Measurements from ENCODE around the gene ABHD16A.

The ABHD16A gene

DNA sequence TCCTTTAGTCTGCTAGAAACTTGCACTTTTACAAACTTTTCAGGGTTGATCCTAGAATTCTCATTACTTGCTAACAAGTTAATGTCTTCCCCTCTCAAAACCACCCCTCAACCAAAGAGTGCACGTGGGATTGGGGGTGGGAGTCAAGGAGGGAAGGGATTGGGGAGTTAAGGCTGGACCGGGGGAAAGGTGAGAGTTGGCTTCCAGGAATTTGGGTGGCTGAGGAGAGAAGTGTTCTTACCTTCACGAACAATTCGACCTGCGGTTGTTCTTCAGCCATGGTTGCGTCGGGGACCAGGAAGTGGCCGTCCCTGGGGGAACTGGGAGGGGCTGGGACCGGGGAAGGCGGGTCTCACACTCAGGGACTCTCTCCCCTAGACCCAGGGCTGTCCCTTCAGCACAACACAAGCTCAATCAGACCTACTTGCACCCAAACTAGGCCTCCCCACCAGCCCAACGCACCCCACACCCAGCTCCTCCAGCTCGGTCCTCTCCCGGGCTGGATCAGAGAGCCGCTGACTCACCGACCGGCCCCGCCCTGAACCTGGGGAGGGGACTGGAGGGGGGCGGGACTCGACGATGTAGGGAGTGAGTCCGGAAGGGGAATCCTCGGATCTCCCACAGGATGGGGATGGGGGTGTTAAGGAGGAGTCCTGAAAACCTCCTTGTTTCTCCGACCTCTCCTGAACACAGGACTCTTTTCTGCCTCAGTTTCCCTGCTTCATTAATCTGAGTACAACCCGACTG lies 33.1 kb upstream of the ABHD16A start, which contains the start of gene CLIC1:
Gene CLIC1, minus strand, starts transcription at position 510 of the 747 bp plus-strand sequence. Its CDS starts 230 bp downstream, at position 280.
- TF ChIP-seq ZNF274 (IDR thresholded peaks at IDR 0.05; ENCODE audit: low read depth, low read length): no peak
- no peak for TF ChIP-seq YY1 (IDR thresholded peaks at IDR 0.05; ENCODE audit: insufficient read depth, insufficient read length)
- no peak for TF ChIP-seq SUZ12 (IDR thresholded peaks at IDR 0.05; ENCODE audit: extremely low read depth, insufficient read depth, insufficient read length)
- H3K9ac ChIP-seq (ENCODE audit: insufficient read length, low read depth): peak within 1 kb of the TSS; percentile 97
- DNase-seq (ENCODE audit: low read depth, low spot score): peak; percentile 51
- H3K4me3 ChIP-seq (ENCODE audit: insufficient read length, low read depth): peak within 1 kb of the TSS; percentile 94
- peaks cover 2% of the 10 kb centered on the region for H3K4me1 ChIP-seq (ENCODE audit: insufficient read depth, insufficient read length)
- H3K27me3 ChIP-seq (ENCODE audit: insufficient read depth, insufficient read length): no peaks in the 10 kb centered on the region
- H3K36me3 ChIP-seq (ENCODE audit: insufficient read depth, insufficient read length, low read length): peaks cover 36% of the 10 kb centered on the region
- no peaks in the 10 kb centered on the region for H3K9me3 ChIP-seq (ENCODE audit: insufficient read depth, low read length)

DNA sequence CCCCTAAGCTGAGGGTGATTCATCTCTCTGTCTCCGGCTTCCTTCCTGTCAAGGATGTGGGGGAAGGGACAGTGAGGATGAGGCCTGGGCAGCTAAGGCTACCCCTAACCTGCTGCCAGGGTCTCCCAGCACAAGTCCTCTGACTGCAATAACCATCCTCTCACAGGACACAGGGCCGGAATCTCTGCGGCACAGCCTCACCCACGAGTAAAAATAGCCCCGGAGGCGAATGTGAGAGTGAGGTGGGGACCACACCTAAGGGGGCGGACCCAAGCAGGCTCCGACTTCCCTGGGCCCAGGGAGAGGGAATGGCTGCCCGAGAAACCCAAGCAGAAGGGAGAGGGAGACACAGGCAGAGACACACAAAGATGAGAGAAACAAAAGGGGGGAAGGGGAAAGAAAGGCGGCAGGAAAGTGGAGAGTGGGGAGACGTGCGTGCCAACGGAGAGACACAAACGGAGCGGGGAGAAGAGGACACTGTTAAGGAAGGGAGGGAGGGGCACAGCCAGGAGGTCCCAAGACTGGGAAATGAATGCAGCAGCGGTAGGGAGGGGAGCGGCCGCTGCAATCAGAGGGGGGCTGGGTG lies 31.8 kb upstream of the ABHD16A start:
- Histone ChIP-seq H3K27me3 (ENCODE audit: insufficient read depth, insufficient read length) (no peaks in the 10 kb centered on the region), H3K4me3 (ENCODE audit: insufficient read length, low read depth) (peak overlapping the region; percentile 94), H3K4me1 (ENCODE audit: insufficient read depth, insufficient read length) (peaks cover 4% of the 10 kb centered on the region), H3K36me3 (ENCODE audit: insufficient read depth, insufficient read length, low read length) (peaks cover 36% of the 10 kb centered on the region), H3K9ac (ENCODE audit: insufficient read length, low read depth) (peak overlapping the region; percentile 97), H3K9me3 (ENCODE audit: insufficient read depth, low read length) (no peaks in the 10 kb centered on the region)
- peak; percentile 74 for DNase-seq (ENCODE audit: low read depth, low spot score)
- TF ChIP-seq SUZ12 (IDR thresholded peaks at IDR 0.05; ENCODE audit: extremely low read depth, insufficient read depth, insufficient read length): no peak
- TF ChIP-seq ZNF274 (IDR thresholded peaks at IDR 0.05; ENCODE audit: low read depth, low read length): no peak
- no peak for TF ChIP-seq YY1 (IDR thresholded peaks at IDR 0.05; ENCODE audit: insufficient read depth, insufficient read length)

DNA sequence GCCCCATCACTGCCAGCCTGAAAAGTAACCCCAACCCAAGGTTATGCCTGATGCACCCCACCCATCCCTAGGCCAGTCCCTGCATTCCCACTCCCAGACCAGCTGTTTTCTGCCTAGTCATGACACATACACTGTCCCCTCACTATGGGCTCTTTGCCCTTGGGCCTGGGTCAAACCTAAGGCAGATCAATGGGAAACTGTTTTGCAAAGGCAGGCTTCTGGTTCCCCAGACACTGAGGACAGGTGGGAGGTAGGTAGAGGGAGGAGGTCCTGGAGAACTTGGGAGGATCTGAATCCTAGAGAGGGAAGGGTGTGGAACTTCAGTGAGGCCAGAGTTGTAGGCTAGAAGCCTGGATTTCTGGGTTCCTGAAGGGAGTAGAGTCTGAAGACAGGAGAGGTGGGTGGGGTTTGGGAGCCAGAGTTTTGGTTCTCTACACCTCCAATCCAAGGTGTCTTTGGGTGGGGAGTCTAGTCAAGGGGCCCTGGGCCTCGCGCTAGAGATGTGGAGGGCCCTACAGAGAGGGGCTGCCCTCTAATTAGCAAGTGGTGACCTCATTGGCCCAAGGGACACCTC lies 31.2 kb upstream of the ABHD16A start:
- peak overlapping the region; percentile 51 for H3K9ac ChIP-seq (ENCODE audit: insufficient read length, low read depth)
- H3K36me3 ChIP-seq (ENCODE audit: insufficient read depth, insufficient read length, low read length): peaks cover 36% of the 10 kb centered on the region
- H3K4me1 ChIP-seq (ENCODE audit: insufficient read depth, insufficient read length): peaks cover 4% of the 10 kb centered on the region
- no peak for DNase-seq (ENCODE audit: low read depth, low spot score)
- TF ChIP-seq SUZ12 (IDR thresholded peaks at IDR 0.05; ENCODE audit: extremely low read depth, insufficient read depth, insufficient read length): no peak
- no peak for TF ChIP-seq YY1 (IDR thresholded peaks at IDR 0.05; ENCODE audit: insufficient read depth, insufficient read length)
- TF ChIP-seq ZNF274 (IDR thresholded peaks at IDR 0.05; ENCODE audit: low read depth, low read length): no peak
- peak overlapping the region; percentile 94 for H3K4me3 ChIP-seq (ENCODE audit: insufficient read length, low read depth)
- H3K9me3 ChIP-seq (ENCODE audit: insufficient read depth, low read length): no peaks in the 10 kb centered on the region
- no peaks in the 10 kb centered on the region for H3K27me3 ChIP-seq (ENCODE audit: insufficient read depth, insufficient read length)

DNA sequence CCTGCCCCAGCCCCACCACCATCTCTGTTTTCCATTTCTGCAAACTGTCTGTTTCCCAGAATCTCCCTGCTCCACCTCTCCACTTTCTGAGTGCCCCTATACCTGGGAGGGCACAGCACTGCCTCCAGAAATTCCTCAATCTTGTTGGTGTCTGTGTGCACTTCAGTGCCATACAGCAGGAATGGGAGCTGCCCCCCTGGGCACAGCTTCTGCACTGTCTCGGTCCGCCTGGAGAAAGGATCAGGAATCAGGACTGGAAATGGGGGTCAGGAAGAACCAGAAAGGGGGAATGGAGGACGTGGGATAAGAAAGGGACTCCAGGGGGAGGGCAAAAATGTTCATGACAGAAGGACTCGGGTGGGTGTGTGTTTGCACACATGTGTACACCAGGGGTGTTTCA lies 30.6 kb upstream of the ABHD16A start:
- Histone ChIP-seq H3K27me3 (ENCODE audit: insufficient read depth, insufficient read length) (no peaks in the 10 kb centered on the region), H3K9me3 (ENCODE audit: insufficient read depth, low read length) (no peaks in the 10 kb centered on the region), H3K9ac (ENCODE audit: insufficient read length, low read depth) (peak overlapping the region; percentile 51), H3K4me3 (ENCODE audit: insufficient read length, low read depth) (peak overlapping the region; percentile 94), H3K36me3 (ENCODE audit: insufficient read depth, insufficient read length, low read length) (peaks cover 39% of the 10 kb centered on the region), H3K4me1 (ENCODE audit: insufficient read depth, insufficient read length) (peaks cover 6% of the 10 kb centered on the region)
- no peak for DNase-seq (ENCODE audit: low read depth, low spot score)
- TF ChIP-seq YY1 (IDR thresholded peaks at IDR 0.05; ENCODE audit: insufficient read depth, insufficient read length): no peak
- TF ChIP-seq SUZ12 (IDR thresholded peaks at IDR 0.05; ENCODE audit: extremely low read depth, insufficient read depth, insufficient read length): no peak
- TF ChIP-seq ZNF274 (IDR thresholded peaks at IDR 0.05; ENCODE audit: low read depth, low read length): no peak

DNA sequence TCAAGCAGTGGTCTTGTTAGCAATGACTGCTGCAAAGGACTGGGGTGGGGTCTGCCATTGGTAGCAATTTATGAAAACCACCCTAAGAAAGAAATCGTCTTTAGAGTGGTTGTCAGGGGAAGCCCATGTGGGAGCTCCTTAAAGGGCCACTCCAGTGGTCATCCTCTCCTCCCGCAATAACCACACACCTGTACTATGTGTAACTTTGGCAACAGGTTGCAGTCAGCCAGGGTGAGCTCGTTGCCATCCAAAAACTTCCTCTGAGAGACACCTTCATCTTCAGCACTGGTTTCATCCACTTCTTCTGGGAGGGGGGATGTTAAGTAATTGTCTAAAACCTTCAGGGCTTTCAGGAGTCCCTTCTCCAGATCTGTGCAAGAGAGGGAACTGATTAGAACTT lies 28.9 kb upstream of the ABHD16A start:
- no peaks in the 10 kb centered on the region for H3K9me3 ChIP-seq (ENCODE audit: insufficient read depth, low read length)
- peaks cover 56% of the 10 kb centered on the region for H3K36me3 ChIP-seq (ENCODE audit: insufficient read depth, insufficient read length, low read length)
- TF ChIP-seq SUZ12 (IDR thresholded peaks at IDR 0.05; ENCODE audit: extremely low read depth, insufficient read depth, insufficient read length): no peak
- TF ChIP-seq ZNF274 (IDR thresholded peaks at IDR 0.05; ENCODE audit: low read depth, low read length): no peak
- no peak for TF ChIP-seq YY1 (IDR thresholded peaks at IDR 0.05; ENCODE audit: insufficient read depth, insufficient read length)
- H3K4me3 ChIP-seq (ENCODE audit: insufficient read length, low read depth): no peak overlapping the region
- no peaks in the 10 kb centered on the region for H3K27me3 ChIP-seq (ENCODE audit: insufficient read depth, insufficient read length)
- DNase-seq (ENCODE audit: low read depth, low spot score): no peak
- H3K4me1 ChIP-seq (ENCODE audit: insufficient read depth, insufficient read length): peaks cover 8% of the 10 kb centered on the region
- no peak overlapping the region for H3K9ac ChIP-seq (ENCODE audit: insufficient read length, low read depth)

DNA sequence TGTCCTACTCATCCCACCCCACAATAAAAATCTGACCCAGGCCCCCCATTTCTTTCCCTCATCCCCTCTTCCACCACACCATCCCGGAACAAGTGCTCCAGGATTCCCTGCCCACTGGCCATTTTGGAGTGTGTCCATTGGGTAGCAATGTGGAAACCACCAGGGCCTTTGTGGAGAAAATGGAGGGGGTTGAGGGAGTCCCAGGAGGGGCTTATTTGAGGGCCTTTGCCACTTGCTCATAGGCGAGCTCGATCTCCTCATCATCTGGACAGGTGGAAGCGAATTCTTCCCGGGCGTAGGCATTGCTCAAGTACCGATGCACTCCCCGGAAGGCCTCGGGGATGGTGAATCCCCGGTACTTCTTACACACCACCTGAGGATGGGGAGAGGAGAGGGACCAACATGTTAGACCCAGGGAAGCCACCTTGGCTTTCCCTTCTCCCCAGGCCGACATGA lies 27.5 kb upstream of the ABHD16A start:
- H3K4me1 ChIP-seq (ENCODE audit: insufficient read depth, insufficient read length): peaks cover 5% of the 10 kb centered on the region
- no peak overlapping the region for H3K4me3 ChIP-seq (ENCODE audit: insufficient read length, low read depth)
- DNase-seq (ENCODE audit: low read depth, low spot score): no peak
- no peak for TF ChIP-seq YY1 (IDR thresholded peaks at IDR 0.05; ENCODE audit: insufficient read depth, insufficient read length)
- no peak for TF ChIP-seq ZNF274 (IDR thresholded peaks at IDR 0.05; ENCODE audit: low read depth, low read length)
- no peak for TF ChIP-seq SUZ12 (IDR thresholded peaks at IDR 0.05; ENCODE audit: extremely low read depth, insufficient read depth, insufficient read length)
- H3K27me3 ChIP-seq (ENCODE audit: insufficient read depth, insufficient read length): no peaks in the 10 kb centered on the region
- peaks cover 69% of the 10 kb centered on the region for H3K36me3 ChIP-seq (ENCODE audit: insufficient read depth, insufficient read length, low read length)
- H3K9ac ChIP-seq (ENCODE audit: insufficient read length, low read depth): no peak overlapping the region
- no peaks in the 10 kb centered on the region for H3K9me3 ChIP-seq (ENCODE audit: insufficient read depth, low read length)

All from NT2/D1 (cell line).